Measurements from ENCODE around the gene SEMA6D.

- TF ChIP-seq POLR2A (IDR thresholded peaks at IDR 0.05) (no peak), CTCF (IDR thresholded peaks at IDR 0.05) (no peak)
These were observed 77.1 kb downstream of the SEMA6D start for GRCh38 chr15:47794252-47794914.

Data from right lobe of liver (tissue), 4 donors.